Panc1 (cell line): ENCODE data around the gene CKMT1B.
"Not testable (repeated sequence)": the region's sequence is repeated elsewhere in the genome, so short reads cannot be mapped to it uniquely, and the experiment has no call there.

Source experiments
- POLR2AphosphoS5 ChIP-seq: IDR thresholded peaks from 2 replicates; pipeline ENCODE4 v1.6.1; 2012; ENCODE audit warnings: mild to moderate bottlenecking, low read depth, low read length, moderate library complexity
- SIN3A ChIP-seq: IDR thresholded peaks from 2 replicates; pipeline ENCODE4 v1.6.1; 2012; ENCODE audit warnings: low read depth, mild to moderate bottlenecking, low read length, moderate library complexity, borderline replicate concordance; ENCODE audit not compliant: insufficient read depth
- TCF7L2 ChIP-seq: IDR thresholded peaks from 2 replicates; pipeline ENCODE4 v1.6.1; 2011; ENCODE audit warnings: mild to moderate bottlenecking, low read depth, low read length, inconsistent platforms
- TF ChIP-seq, protein P1 (sequence below): fragments of 450-650 bp; IDR thresholded peaks from 2 replicates; pipeline ENCODE4 v1.5.1; 2017; ENCODE audit warnings: mild to moderate bottlenecking
- TF ChIP-seq, protein P2 (sequence below), 2 experiments: IDR thresholded peaks; 2 replicates each; pipeline ENCODE4 v1.6.1; 2011 to 2012; ENCODE audit warnings: low read depth in 2 of 2, control low read depth in 1 of 2, low read length in 1 of 2, mild to moderate bottlenecking in 1 of 2, moderate library complexity in 1 of 2; ENCODE audit not compliant: insufficient read depth in 1 of 2

DNA sequence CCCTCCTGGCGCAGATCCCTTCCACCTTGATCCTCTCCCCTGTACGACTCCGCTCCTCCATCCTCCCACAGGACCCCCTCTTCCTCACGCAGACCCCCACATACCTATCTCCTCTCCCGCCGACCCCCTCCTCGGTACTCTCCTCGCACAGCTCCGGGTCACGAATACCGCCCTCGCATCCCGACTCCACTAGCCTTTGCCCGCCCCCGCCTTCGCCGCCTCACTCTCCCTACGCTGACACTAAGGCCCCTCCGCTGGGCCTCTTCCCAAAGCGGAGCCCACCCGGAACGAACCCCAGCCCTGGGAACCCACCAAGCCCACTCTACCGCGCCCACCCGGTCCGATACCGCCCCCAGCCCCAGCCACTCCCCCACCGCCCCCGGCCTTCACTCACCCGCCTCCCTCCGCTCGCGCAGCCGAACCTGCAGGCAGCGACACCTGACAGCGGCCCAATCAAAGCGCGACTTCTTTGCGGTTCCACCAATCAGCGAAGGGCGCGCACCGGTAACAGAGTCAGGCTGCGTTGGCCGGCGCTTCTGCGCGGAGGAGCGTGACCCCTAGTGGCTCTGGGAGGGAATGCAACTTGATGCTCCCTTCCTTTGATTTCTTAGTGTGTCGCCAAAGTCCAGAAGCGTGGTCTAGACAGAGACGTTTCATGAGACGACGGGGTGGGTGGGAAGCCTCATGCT, 3.9 kb upstream of the CKMT1B start, which contains the start of gene PPIP5K1:
- not testable (repeated sequence) for TF ChIP-seq POLR2AphosphoS5, SIN3A, TCF7L2
- TF ChIP-seq, protein P1, sequence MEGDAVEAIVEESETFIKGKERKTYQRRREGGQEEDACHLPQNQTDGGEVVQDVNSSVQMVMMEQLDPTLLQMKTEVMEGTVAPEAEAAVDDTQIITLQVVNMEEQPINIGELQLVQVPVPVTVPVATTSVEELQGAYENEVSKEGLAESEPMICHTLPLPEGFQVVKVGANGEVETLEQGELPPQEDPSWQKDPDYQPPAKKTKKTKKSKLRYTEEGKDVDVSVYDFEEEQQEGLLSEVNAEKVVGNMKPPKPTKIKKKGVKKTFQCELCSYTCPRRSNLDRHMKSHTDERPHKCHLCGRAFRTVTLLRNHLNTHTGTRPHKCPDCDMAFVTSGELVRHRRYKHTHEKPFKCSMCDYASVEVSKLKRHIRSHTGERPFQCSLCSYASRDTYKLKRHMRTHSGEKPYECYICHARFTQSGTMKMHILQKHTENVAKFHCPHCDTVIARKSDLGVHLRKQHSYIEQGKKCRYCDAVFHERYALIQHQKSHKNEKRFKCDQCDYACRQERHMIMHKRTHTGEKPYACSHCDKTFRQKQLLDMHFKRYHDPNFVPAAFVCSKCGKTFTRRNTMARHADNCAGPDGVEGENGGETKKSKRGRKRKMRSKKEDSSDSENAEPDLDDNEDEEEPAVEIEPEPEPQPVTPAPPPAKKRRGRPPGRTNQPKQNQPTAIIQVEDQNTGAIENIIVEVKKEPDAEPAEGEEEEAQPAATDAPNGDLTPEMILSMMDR = not testable (repeated sequence)
- TF ChIP-seq, protein P2, sequence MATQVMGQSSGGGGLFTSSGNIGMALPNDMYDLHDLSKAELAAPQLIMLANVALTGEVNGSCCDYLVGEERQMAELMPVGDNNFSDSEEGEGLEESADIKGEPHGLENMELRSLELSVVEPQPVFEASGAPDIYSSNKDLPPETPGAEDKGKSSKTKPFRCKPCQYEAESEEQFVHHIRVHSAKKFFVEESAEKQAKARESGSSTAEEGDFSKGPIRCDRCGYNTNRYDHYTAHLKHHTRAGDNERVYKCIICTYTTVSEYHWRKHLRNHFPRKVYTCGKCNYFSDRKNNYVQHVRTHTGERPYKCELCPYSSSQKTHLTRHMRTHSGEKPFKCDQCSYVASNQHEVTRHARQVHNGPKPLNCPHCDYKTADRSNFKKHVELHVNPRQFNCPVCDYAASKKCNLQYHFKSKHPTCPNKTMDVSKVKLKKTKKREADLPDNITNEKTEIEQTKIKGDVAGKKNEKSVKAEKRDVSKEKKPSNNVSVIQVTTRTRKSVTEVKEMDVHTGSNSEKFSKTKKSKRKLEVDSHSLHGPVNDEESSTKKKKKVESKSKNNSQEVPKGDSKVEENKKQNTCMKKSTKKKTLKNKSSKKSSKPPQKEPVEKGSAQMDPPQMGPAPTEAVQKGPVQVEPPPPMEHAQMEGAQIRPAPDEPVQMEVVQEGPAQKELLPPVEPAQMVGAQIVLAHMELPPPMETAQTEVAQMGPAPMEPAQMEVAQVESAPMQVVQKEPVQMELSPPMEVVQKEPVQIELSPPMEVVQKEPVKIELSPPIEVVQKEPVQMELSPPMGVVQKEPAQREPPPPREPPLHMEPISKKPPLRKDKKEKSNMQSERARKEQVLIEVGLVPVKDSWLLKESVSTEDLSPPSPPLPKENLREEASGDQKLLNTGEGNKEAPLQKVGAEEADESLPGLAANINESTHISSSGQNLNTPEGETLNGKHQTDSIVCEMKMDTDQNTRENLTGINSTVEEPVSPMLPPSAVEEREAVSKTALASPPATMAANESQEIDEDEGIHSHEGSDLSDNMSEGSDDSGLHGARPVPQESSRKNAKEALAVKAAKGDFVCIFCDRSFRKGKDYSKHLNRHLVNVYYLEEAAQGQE (IDR thresholded peaks at IDR 0.05; ENCODE audit: insufficient read depth in 1 of 2, low read depth in 2 of 2, low read length in 1 of 2) = not testable (repeated sequence)
